AG09309 (cell line): ENCODE data around the gene NAPEPLD.
A peak's percentile ranks its signal among the peaks of the same experiment; 100 is the strongest.
"Not testable (repeated sequence)": the region's sequence is repeated elsewhere in the genome, so short reads cannot be mapped to it uniquely, and the experiment has no call there.

Source experiments
- DNase-seq: peaks from one replicate; pipeline ENCODE4 v3.0.0-alpha.2; 2010; ENCODE audit warnings: low read depth
- H3K4me3 ChIP-seq: 2 replicates; pipeline ENCODE4 v1.5.1; 2011; ENCODE audit warnings: mild to moderate bottlenecking, low read depth, low read length, moderate library complexity; ENCODE audit not compliant: control insufficient read depth
- TF ChIP-seq, protein P1 (sequence below): IDR thresholded peaks from 2 replicates; pipeline ENCODE4 v1.5.1; 2011; ENCODE audit warnings: mild to moderate bottlenecking, low read depth, low read length, inconsistent platforms; ENCODE audit not compliant: insufficient read depth, control insufficient read depth; ENCODE audit errors: missing control alignments

Gene NAPEPLD

DNA sequence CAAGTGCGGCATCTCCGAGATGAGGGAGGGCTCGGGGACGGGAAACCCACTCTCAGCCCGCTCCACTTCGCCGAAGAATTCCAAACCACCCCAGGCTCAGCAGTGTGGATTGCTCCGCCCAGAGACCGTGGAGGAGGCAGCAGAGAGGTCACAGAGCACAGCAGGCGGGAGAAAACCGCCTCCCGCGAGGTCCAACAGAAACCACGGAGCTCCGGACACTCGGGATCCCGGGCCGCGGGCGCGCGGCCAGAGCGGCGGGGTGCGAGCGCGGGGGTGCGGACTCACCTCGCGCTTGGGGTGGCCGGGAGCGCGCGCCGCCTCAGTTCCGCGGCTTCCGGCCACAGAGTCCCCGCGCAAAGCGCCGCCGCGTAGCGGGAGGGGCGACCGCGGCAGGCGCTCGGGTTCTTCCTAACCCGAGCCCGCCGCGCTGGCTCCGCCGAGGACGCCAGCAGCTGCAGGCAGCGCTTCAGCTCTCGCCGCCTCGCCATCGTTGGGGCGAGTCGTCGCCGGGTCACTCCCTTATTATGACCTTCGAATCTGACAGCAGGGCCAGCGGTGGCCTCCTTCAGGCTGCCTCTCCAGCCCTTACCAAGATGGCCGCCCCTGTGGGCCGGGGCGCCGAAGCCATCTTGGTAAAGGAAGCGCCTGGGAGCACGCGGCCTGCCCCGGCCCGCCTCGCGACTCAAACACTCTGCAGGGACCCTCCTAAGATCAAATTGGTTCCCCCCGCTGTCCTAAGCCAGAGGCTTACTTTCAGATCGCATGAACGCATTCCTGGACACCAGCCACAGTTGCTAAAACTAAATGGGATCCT, at the start of gene NAPEPLD:
Gene NAPEPLD (minus strand): TSS at position 106 of the 814 bp plus-strand sequence. CDS start 20,323 bp downstream, outside the sequence.
- DNase-seq = no peak
- TF ChIP-seq, protein P1, sequence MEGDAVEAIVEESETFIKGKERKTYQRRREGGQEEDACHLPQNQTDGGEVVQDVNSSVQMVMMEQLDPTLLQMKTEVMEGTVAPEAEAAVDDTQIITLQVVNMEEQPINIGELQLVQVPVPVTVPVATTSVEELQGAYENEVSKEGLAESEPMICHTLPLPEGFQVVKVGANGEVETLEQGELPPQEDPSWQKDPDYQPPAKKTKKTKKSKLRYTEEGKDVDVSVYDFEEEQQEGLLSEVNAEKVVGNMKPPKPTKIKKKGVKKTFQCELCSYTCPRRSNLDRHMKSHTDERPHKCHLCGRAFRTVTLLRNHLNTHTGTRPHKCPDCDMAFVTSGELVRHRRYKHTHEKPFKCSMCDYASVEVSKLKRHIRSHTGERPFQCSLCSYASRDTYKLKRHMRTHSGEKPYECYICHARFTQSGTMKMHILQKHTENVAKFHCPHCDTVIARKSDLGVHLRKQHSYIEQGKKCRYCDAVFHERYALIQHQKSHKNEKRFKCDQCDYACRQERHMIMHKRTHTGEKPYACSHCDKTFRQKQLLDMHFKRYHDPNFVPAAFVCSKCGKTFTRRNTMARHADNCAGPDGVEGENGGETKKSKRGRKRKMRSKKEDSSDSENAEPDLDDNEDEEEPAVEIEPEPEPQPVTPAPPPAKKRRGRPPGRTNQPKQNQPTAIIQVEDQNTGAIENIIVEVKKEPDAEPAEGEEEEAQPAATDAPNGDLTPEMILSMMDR = no peak
- peak within 1 kb of the TSS; percentile 73 for H3K4me3 ChIP-seq

DNA sequence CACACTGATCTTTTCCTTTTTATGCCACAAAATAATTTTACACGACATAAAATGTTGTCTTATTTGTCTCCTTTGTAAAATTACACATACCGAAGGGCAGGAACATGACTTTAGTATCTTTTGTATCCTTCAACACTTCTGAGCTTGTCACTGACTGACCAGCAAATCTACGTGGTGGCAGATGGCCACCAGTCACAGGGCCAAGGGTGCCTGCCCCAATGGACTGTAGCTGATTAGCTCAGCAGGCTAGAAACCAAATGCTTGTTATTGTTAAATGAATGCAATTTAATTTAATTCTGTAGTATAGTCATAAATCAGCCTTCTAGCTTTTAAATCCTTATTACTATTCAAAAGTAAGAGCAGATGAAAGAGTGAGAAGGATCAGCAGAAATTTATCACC, 49.2 kb upstream of the NAPEPLD start:
- not testable (repeated sequence) for H3K4me3 ChIP-seq, DNase-seq

DNA sequence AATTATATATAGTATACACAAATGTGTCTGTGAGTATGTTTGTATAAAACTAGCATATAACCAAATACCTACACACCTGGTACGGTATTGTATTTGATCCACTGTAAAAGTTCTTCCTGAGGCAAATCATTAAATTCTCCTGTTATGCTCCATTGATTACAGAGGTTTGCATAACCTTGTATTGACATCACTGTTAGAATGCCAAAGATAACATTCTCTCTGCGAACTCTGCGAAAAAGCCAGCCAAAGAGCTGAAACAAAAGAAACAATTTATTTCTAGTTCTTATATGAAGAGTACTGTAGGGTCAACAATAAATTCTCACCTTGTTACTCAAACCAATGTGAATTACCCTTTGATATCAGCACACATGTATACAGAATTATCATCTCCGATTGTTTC, 46.5 kb upstream of the NAPEPLD start:
- not testable (repeated sequence) for DNase-seq

DNA sequence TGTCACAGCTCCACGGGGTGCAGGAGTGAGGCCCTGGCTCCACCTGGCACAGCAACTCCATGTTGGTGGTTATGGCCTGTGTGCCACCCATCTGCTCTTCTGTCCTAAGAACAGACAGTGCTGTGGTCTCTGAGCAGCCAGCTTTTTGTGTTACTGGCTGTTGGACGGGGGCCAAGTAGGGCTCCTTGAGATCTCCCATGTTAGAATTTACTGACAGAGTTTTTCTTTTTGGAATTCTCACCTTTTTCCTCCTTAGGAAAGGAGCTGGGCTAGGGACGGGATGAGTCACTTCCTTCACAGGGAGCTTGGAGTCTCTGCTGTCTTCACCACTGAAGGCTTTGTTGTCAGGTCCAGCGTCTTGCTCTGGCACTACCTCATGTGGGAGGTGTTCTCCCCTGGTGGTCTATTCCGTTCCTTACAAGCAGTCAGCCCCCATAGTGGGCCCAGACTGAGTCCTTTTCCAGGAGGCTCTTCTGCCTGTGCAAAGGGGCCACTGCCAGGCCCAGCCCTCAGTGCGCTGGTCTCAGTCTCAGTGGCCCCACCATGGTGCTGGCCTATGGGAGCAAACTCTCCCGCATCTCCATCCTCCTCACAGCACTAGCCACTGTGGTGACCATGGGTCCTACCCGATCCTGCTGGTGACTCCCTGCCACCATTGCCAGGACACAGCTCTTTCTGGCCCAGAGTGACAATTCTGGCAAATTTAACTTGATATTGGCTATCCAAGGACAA, 23.7 kb upstream of the NAPEPLD start:
- not testable (repeated sequence) for DNase-seq, H3K4me3 ChIP-seq

More for the DNA sequence above, 46.5 kb upstream of the NAPEPLD start:
- not testable (repeated sequence) for H3K4me3 ChIP-seq

DNA sequence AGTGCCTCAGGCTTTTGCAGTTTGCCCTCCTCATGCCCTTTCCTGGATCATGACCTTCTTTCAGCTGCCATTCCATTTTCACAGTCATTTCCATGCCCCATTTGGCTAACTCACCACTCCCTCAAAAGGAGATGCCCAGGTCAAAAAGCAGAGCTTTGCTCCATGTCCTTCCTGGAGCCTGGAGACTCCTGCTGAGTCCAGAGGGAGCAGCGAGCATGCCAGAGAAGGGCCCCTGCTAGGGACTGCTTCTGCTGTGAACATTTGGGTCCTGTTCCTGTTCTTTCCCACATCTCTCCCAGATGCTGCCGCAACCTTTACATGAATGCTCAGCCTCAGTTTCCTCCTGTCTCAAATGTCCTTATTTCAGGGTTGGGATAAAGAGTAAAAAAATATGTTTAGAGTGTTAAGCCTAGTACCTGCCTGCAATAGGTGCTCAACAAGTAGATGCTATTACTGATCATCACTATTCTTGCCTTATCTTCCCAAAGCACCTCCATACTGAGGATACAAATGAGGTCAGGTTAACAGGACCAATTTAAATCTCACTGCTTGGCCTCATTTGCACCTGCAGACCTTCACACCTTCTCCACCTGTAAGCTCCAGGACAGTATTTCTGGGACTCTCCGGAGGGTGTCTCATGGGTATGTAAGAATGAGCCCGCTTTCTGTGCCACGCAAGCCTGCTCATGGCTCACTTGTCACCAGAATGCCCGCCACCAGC, 23.0 kb upstream of the NAPEPLD start:
- H3K4me3 ChIP-seq, DNase-seq: not testable (repeated sequence)

DNA sequence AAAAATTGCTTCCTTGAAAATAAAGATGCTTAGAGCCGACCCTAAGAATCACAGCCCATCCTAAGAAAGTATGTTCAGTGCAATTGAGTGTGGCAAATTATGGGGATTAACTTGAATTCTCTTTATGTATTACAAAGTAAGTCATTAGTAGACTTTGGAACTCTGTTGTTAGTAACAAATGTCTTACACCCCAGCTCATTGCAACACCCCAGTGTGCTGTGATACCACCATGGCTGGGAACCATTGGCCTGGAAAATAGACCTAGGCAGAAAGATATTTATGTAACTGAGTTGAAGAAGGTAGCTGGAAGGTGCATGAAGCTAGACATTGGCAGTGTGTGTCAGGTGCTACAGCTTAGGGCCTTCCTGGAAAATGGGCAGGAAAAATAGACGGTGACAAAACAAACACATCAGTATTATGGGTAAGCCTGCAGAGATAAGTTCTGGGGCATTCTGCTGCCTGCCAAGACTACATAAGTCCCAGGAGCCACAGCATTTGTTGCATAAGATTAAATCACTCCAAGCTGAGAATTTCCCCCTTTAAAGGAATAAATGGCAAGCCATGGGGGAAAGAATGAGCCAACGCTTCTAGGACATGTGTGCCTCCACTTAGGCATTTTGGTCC, 18.1 kb upstream of the NAPEPLD start:
- not testable (repeated sequence) for DNase-seq

DNA sequence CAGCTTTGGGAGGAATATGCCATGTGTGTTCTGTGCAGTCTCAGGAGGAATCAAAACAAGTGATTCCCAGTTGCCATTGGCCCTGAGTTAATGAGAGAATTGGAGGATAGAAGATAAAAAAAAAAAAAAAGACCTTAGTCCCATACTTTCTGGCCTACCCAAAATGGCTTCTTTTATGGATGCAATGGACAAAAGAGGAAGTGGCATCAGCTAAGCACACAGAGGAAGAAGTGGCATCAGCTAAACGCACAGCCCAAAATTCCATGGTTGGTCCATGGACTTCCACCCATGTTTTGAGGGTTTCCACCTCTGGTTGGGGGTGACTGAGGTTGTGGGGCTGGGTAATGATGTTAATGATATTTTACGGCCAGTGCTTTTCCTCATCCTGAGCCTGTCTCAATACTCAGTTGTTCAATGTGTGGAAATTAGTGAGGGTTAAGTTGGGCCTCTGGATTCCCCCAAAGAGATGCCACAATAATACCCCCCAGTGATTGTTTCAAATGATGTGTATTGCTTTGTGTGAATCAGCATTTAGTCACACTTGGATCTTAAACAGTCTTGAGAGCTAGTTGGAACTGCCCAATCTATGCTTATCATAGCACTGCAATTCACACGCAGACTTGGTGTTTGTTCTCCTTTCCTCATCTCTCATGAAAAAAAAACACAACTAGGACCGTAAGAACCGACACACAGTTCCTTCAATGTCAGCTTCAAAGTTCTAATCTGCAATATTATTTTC, 14.4 kb upstream of the NAPEPLD start:
- not testable (repeated sequence) for H3K4me3 ChIP-seq
- DNase-seq = peak; percentile 10

More for the DNA sequence above, 18.1 kb upstream of the NAPEPLD start:
- not testable (repeated sequence) for H3K4me3 ChIP-seq

DNA sequence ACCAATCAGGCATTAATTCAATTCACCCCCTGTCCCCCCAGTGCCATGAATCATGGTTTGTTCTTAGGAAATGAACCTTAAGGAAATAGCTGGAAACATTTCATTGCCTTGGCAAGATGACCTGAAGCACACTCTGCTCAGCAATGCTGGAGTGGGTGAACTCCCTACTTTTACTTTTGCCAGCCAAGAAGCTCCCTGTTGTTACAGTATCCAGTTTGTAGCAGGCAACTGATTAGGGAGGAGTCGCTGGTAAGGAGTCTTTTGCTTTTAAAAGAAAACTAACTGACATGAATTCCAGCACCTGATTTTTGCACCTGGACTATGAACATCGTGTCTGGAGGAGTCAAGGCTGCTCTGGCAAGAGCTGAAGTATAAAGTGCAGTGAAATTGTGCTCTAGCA, 13.7 kb upstream of the NAPEPLD start:
- H3K4me3 ChIP-seq = not testable (repeated sequence)
- DNase-seq = peak; percentile 31

DNA sequence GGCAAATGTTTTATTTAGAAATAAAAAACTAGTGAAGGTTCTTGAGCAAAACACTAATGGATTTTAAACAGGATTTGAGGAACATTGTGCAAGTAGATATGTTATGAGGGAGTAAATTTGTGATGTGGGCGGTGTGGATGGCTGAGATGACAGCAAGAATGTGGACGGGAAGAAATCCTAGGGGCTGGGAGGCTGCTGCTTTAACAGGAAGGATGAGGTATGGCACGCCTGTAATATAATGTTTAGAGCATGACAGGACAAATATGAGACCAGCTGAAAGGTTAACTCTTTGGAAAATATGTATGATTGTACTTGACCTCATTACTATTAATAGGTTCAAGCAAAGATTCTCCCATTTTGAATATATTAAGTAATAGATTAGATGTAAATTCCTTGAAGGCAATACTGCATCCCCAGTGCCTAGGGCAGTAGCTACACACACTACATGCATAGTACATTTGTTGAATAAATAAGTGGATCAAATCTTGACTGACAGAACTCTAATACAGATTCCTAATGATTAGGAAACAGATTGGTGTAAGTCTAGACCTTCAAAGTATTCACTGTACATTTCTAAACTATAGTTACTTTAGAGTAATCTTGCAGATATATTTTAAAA, 13.2 kb upstream of the NAPEPLD start:
- H3K4me3 ChIP-seq = not testable (repeated sequence)
- DNase-seq = peak; percentile 20

DNA sequence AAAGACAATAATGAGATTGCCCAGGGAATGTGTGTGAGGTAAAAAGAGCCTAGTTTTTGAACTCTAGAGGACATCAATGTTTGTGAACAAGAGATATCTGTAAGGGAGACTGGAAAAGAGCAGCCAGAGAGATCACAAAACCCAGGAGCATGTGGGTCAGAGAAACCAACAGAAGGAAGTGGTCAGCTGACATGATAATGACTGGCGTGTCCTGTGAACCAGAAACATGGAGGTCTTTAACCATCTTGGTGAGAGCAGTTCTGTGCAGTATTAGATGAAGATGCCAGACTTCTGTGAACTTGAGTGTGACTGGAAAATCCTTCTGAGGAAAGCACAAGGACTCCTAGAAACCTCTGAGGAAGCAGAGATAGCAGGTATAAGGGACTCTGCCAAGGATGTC, 10.2 kb upstream of the NAPEPLD start:
- DNase-seq, H3K4me3 ChIP-seq: not testable (repeated sequence)

DNA sequence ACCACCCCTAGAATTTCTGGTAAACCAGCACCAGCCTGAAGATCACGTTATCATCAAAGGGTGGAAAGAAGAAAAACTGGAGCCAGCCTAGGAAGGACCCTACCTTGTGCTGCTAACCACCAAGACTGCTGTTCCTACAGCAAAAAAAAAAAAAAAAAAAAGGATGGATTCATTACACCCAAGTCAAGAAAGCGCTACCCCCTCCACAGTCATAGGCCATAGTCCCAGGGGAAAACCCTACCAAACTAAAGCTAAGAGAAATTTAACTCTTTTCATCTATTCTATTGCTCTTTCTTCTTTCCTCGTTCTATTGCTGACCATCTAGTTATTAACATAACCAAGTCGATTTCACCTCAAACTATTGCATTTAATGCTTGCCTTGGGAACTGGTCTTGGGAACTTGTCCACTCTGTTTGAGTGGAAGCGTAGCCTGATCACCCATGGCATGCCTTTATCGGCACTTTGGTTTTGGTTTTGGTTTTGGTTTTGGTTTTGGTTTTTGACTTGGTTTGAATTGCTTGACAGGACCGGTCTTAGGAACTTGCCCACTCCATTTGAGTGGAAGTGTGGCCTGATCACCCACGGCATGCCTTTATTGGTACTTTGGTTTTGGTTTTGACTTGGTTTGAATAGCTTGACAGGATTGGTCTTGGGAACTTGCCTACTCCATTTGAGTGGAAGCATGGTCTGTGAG, 6.6 kb upstream of the NAPEPLD start:
- not testable (repeated sequence) for H3K4me3 ChIP-seq, DNase-seq
